ENCODE measurements around the gene LRCH1. TPM values are rescaled to one million over a fixed set of nuclear protein-coding genes. Genes with fewer than 3 reads are reported as not detected.
"Not testable (repeated sequence)": the region's sequence is repeated elsewhere in the genome, so short reads cannot be mapped to it uniquely, and the experiment has no call there.

LRCH1 gene
- total RNA-seq, 2 experiments from 2014 or later = 15.5 to 17.1 TPM

- DNase-seq (peak; percentile 81), ATAC-seq (peak; percentile 96)
- intact Hi-C loops (cut with micrococcal nuclease) = no loop called here
- POLR2A ChIA-PET = interaction anchor here (0.6 kb wide), 1 partner anchor 262 kb away, joined by 3 read pairs; no protein-coding TSS in a partner anchor
- Mint-ChIP-seq H3K36me3 (ENCODE audit: low read depth) (peaks cover 22% of the 10 kb centered on the region), H3K27ac (peak overlapping the region; percentile 79), H3K4me1 (ENCODE audit: low read depth) (peaks cover 31% of the 10 kb centered on the region), H3K9me3 (no peaks in the 10 kb centered on the region), H3K27me3 (no peaks in the 10 kb centered on the region), H3K4me3 (no peak overlapping the region)
- TF ChIP-seq CTCF (IDR thresholded peaks at IDR 0.05) = peak; percentile 33
- CTCF ChIA-PET = interaction anchor here (2.4 kb wide), 1 partner anchor 200 kb away, joined by 9 read pairs; no protein-coding TSS in a partner anchor
These were observed 199.1 kb downstream of the LRCH1 start for GRCh38 chr13:46751811-46752635.

- Mint-ChIP-seq H3K27me3 (no peaks in the 10 kb centered on the region), H3K4me1 (ENCODE audit: low read depth) (peaks cover 32% of the 10 kb centered on the region), H3K4me3 (no peak overlapping the region), H3K36me3 (ENCODE audit: low read depth) (peaks cover 22% of the 10 kb centered on the region), H3K27ac (no peak overlapping the region), H3K9me3 (no peaks in the 10 kb centered on the region)
- POLR2A ChIA-PET = interaction anchor here (0.6 to 0.9 kb wide), 2 partner anchors 263 to 650 kb away, joined by 3 to 4 read pairs; no protein-coding TSS in a partner anchor
- ATAC-seq (no peak), DNase-seq (no peak)
- CTCF ChIA-PET = interaction anchor here (1.4 to 2.4 kb wide), 2 partner anchors 12 to 201 kb away, joined by 4 to 9 read pairs; no protein-coding TSS in a partner anchor
- TF ChIP-seq CTCF (IDR thresholded peaks at IDR 0.05) = no peak
- intact Hi-C loops (cut with micrococcal nuclease) = no loop called here
These were observed 200.2 kb downstream of the LRCH1 start for GRCh38 chr13:46753137-46753536.

GRCh38 chr13:46753917-46754316 is 200.9 kb downstream of the LRCH1 start:
- H3K4me1 Mint-ChIP-seq (ENCODE audit: low read depth) = peaks cover 34% of the 10 kb centered on the region
- ChIA-PET CTCF (interaction anchor here (1.4 kb wide), 1 partner anchor 11 kb away, joined by 4 read pairs; no protein-coding TSS in a partner anchor), POLR2A (interaction anchor here (0.5 to 1.3 kb wide), 4 partner anchors 12 to 651 kb away, joined by 3 to 6 read pairs (median 4); no protein-coding TSS in a partner anchor)
- DNase-seq = no peak
- no peaks in the 10 kb centered on the region for H3K27me3 Mint-ChIP-seq
- no peak for TF ChIP-seq CTCF (IDR thresholded peaks at IDR 0.05)
- H3K4me3 Mint-ChIP-seq = no peak overlapping the region
- no peaks in the 10 kb centered on the region for H3K9me3 Mint-ChIP-seq
- peaks cover 17% of the 10 kb centered on the region for H3K36me3 Mint-ChIP-seq (ENCODE audit: low read depth)
- intact Hi-C loops (cut with micrococcal nuclease) = no loop called here
- ATAC-seq = no peak
- no peak overlapping the region for H3K27ac Mint-ChIP-seq

GRCh38 chr13:46754812-46755211 is 201.8 kb downstream of the LRCH1 start:
- H3K4me1 Mint-ChIP-seq (ENCODE audit: low read depth) = peaks cover 32% of the 10 kb centered on the region
- ATAC-seq (no peak), DNase-seq (no peak)
- H3K27me3 Mint-ChIP-seq = no peaks in the 10 kb centered on the region
- peaks cover 15% of the 10 kb centered on the region for H3K36me3 Mint-ChIP-seq (ENCODE audit: low read depth)
- TF ChIP-seq CTCF (IDR thresholded peaks at IDR 0.05) = no peak
- POLR2A ChIA-PET = interaction anchor here (1.3 kb wide), 1 partner anchor 11 kb away, joined by 6 read pairs; no protein-coding TSS in a partner anchor
- H3K9me3 Mint-ChIP-seq = no peaks in the 10 kb centered on the region
- CTCF ChIA-PET = no interaction called here
- H3K27ac Mint-ChIP-seq = no peak overlapping the region
- intact Hi-C loops (cut with micrococcal nuclease) = no loop called here
- H3K4me3 Mint-ChIP-seq = no peak overlapping the region

- CTCF ChIA-PET; H3K27ac Mint-ChIP-seq; POLR2A ChIA-PET; DNase-seq; H3K27me3 Mint-ChIP-seq; H3K9me3 Mint-ChIP-seq; ATAC-seq; intact Hi-C loops (cut with micrococcal nuclease); H3K4me3 Mint-ChIP-seq; H3K36me3 Mint-ChIP-seq (ENCODE audit: low read depth): not testable (repeated sequence)
- peaks cover 25% of the 10 kb centered on the region for H3K4me1 Mint-ChIP-seq (ENCODE audit: low read depth)
These were observed 202.5 kb downstream of the LRCH1 start for GRCh38 chr13:46755508-46755907.

Data from activated CD8-positive, alpha-beta T cell treated with anti-CD3 and anti-CD28 coated beads for 36 hours (primary cell).